ENCODE data around the gene FAM83G. TPM values are rescaled to one million over a fixed set of nuclear protein-coding genes. Genes with fewer than 3 reads are reported as not detected.

The FAM83G gene
- total RNA-seq, 4 donors from 2014 or later = 11.9 to 21.3 (median 13.9) TPM

GRCh38 chr17:18949566-18949965 is 55.0 kb downstream of the FAM83G start:
- no peak for DNase-seq
- Histone ChIP-seq H3K36me3 (no peaks in the 10 kb centered on the region), H3K4me3 (replicated peaks in 1 of 3) (no peak overlapping the region), H3K27ac (no peak overlapping the region), H3K9me3 (no peaks in the 10 kb centered on the region), H3K27me3 (no peaks in the 10 kb centered on the region), H3K4me1 (no peaks in the 10 kb centered on the region)
- intact Hi-C loops (cut with DNase I) = no loop called here
- no peak for TF ChIP-seq POLR2A (IDR thresholded peaks at IDR 0.05)
- no peak for TF ChIP-seq CTCF (IDR thresholded peaks at IDR 0.05)
- WGBS, 2 donors = 77 to 84% methylated on average over 6 of the region's 6 CpGs

GRCh38 chr17:18948476-18949006 is 56.0 kb downstream of the FAM83G start:
- Histone ChIP-seq H3K36me3 (no peaks in the 10 kb centered on the region), H3K4me1 (no peaks in the 10 kb centered on the region), H3K4me3 (replicated peaks in 1 of 3) (no peak overlapping the region), H3K27me3 (no peaks in the 10 kb centered on the region), H3K9me3 (no peaks in the 10 kb centered on the region), H3K27ac (no peak overlapping the region)
- DNase-seq = no peak
- intact Hi-C loops (cut with DNase I) = no loop called here
- 68 to 87% methylated on average over 7 to 8 of the region's 8 CpGs for WGBS, 2 donors
- TF ChIP-seq CTCF (IDR thresholded peaks at IDR 0.05) (no peak), POLR2A (IDR thresholded peaks at IDR 0.05) (no peak)

- H3K4me3 ChIP-seq (replicated peaks in 1 of 3) = no peak overlapping the region
- DNase-seq = no peak
- H3K4me1 ChIP-seq = no peaks in the 10 kb centered on the region
- no peak overlapping the region for H3K27ac ChIP-seq
- intact Hi-C loops (cut with DNase I) = no loop called here
- no peaks in the 10 kb centered on the region for H3K9me3 ChIP-seq
- no peaks in the 10 kb centered on the region for H3K36me3 ChIP-seq
- TF ChIP-seq POLR2A (IDR thresholded peaks at IDR 0.05) (no peak), CTCF (IDR thresholded peaks at IDR 0.05) (no peak)
- H3K27me3 ChIP-seq = no peaks in the 10 kb centered on the region
- 64 to 77% methylated on average over 6 of the region's 6 CpGs for WGBS, 2 donors
Measured at GRCh38 chr17:18947866-18948265, 56.7 kb downstream of the FAM83G start.

- intact Hi-C loops (cut with DNase I) = no loop called here
- no peak for DNase-seq
- Histone ChIP-seq H3K36me3 (no peaks in the 10 kb centered on the region), H3K9me3 (no peaks in the 10 kb centered on the region), H3K4me1 (no peaks in the 10 kb centered on the region), H3K27ac (no peak overlapping the region), H3K4me3 (replicated peaks in 1 of 3) (no peak overlapping the region), H3K27me3 (no peaks in the 10 kb centered on the region)
- WGBS, 2 donors = 63 to 75% methylated on average over 2 of the region's 2 CpGs
- no peak for TF ChIP-seq CTCF (IDR thresholded peaks at IDR 0.05)
- no peak for TF ChIP-seq POLR2A (IDR thresholded peaks at IDR 0.05)
Measured at GRCh38 chr17:18946536-18946935, 58.0 kb downstream of the FAM83G start.

GRCh38 chr17:18944646-18945045 is 59.9 kb downstream of the FAM83G start:
- 74 to 87% methylated on average over 5 of the region's 5 CpGs for WGBS, 2 donors
- Histone ChIP-seq H3K27me3 (no peaks in the 10 kb centered on the region), H3K4me1 (no peaks in the 10 kb centered on the region), H3K4me3 (replicated peaks in 1 of 3) (no peak overlapping the region), H3K36me3 (no peaks in the 10 kb centered on the region), H3K9me3 (no peaks in the 10 kb centered on the region), H3K27ac (no peak overlapping the region)
- no peak for DNase-seq
- TF ChIP-seq POLR2A (IDR thresholded peaks at IDR 0.05) (no peak), CTCF (IDR thresholded peaks at IDR 0.05) (no peak)
- intact Hi-C loops (cut with DNase I) = no loop called here
